Measurements from ENCODE around the gene ABAT.

ABAT gene

DNA sequence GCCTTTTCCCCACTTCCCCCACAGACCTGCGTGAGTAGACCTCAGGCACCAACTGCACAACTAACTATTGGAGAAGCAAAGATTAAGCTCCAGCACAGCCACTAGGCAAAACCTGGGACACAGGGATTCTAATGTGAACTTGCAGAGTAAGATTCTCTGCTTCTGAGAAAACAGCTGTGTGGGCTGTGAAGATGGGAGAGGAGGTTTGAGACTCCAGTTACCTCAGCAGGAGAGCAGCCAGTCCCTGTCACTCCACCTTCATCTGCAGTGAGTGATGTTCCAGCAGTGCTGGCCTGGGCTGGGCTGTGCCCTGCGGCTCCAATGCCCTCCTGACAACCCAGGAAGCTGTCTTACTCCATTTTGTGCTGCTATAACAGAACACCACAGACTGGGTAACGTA lies 18.0 kb upstream of the ABAT start:
- Histone ChIP-seq H3K27ac (ENCODE audit: low read length) (no peak overlapping the region), H2AFZ (ENCODE audit: low read length) (no peak overlapping the region), H3K9ac (ENCODE audit: low read length) (no peak overlapping the region), H3K36me3 (replicated peaks; ENCODE audit: insufficient read depth, low read length) (no peaks in the 10 kb centered on the region), H3K9me2 (replicated peaks; ENCODE audit: insufficient read depth, low read length) (no peaks in the 10 kb centered on the region), H4K20me1 (ENCODE audit: insufficient read depth, low read length) (no peaks in the 10 kb centered on the region), H3K79me2 (ENCODE audit: low read length) (no peaks in the 10 kb centered on the region), H3K4me2 (ENCODE audit: low read depth, low read length) (no peak overlapping the region), H3K27me3 (replicated peaks; ENCODE audit: insufficient read depth, low read length) (no peaks in the 10 kb centered on the region), H3K4me3 (ENCODE audit: low read length) (no peak overlapping the region), H3K4me1 (ENCODE audit: low read length) (no peaks in the 10 kb centered on the region), H3K9me3 (replicated peaks; ENCODE audit: insufficient read depth, low read length) (no peaks in the 10 kb centered on the region), H3F3A (ENCODE audit: insufficient read depth, low read length) (no peaks in the 10 kb centered on the region)
- DNase-seq: no peak
- TF ChIP-seq EZH2phosphoT487 (IDR thresholded peaks at IDR 0.05; ENCODE audit: low read length) (no peak), CTCF (IDR thresholded peaks at IDR 0.05; ENCODE audit: low read length) (no peak), EZH2 (optimal IDR thresholded peaks at IDR 0.05; ENCODE audit: low read depth, low read length) (no peak)

DNA sequence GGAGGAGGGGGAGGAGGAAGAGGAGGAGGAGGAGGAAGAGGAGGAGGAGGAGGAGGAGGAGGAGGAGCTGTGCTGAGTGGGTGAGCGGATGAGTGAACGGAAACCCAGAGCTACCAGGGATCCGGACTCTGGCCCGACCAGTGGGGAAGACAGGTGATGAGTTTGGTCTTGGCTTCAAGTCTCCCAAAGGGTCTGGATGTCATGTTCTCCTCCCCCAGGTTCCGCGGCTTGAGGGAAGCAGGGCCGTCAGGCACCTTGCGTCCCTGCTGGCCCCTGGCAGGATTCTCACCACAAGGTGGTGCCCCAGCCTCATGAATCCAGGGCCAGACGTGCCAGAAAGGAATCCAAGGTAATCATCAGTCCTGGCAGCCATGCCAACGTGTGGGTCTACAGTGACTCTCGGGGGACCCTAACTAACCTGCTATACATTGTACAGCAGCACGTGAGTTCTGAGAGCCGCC lies 13.5 kb upstream of the ABAT start:
- H3K79me2 ChIP-seq (ENCODE audit: low read length): no peaks in the 10 kb centered on the region
- peak; percentile 49 for DNase-seq
- H2AFZ ChIP-seq (ENCODE audit: low read length): no peak overlapping the region
- no peak overlapping the region for H3K27ac ChIP-seq (ENCODE audit: low read length)
- H3K27me3 ChIP-seq (replicated peaks; ENCODE audit: insufficient read depth, low read length): no peaks in the 10 kb centered on the region
- H3K9me3 ChIP-seq (replicated peaks; ENCODE audit: insufficient read depth, low read length): no peaks in the 10 kb centered on the region
- no peaks in the 10 kb centered on the region for H4K20me1 ChIP-seq (ENCODE audit: insufficient read depth, low read length)
- no peak overlapping the region for H3K9ac ChIP-seq (ENCODE audit: low read length)
- H3K9me2 ChIP-seq (replicated peaks; ENCODE audit: insufficient read depth, low read length): no peaks in the 10 kb centered on the region
- H3K4me2 ChIP-seq (ENCODE audit: low read depth, low read length): no peak overlapping the region
- no peaks in the 10 kb centered on the region for H3K4me1 ChIP-seq (ENCODE audit: low read length)
- no peak for TF ChIP-seq EZH2phosphoT487 (IDR thresholded peaks at IDR 0.05; ENCODE audit: low read length)
- TF ChIP-seq CTCF (IDR thresholded peaks at IDR 0.05; ENCODE audit: low read length): peak; percentile 64
- TF ChIP-seq EZH2 (optimal IDR thresholded peaks at IDR 0.05; ENCODE audit: low read depth, low read length): no peak
- no peaks in the 10 kb centered on the region for H3F3A ChIP-seq (ENCODE audit: insufficient read depth, low read length)
- no peaks in the 10 kb centered on the region for H3K36me3 ChIP-seq (replicated peaks; ENCODE audit: insufficient read depth, low read length)
- no peak overlapping the region for H3K4me3 ChIP-seq (ENCODE audit: low read length)

- Histone ChIP-seq H3K27ac (ENCODE audit: low read length) (no peak overlapping the region), H3K4me3 (ENCODE audit: low read length) (no peak overlapping the region), H3K9me2 (replicated peaks; ENCODE audit: insufficient read depth, low read length) (no peaks in the 10 kb centered on the region), H3K27me3 (replicated peaks; ENCODE audit: insufficient read depth, low read length) (no peaks in the 10 kb centered on the region), H3K9ac (ENCODE audit: low read length) (no peak overlapping the region), H3K4me2 (ENCODE audit: low read depth, low read length) (no peak overlapping the region), H3K9me3 (replicated peaks; ENCODE audit: insufficient read depth, low read length) (no peaks in the 10 kb centered on the region), H3K79me2 (ENCODE audit: low read length) (no peaks in the 10 kb centered on the region), H3K4me1 (ENCODE audit: low read length) (no peaks in the 10 kb centered on the region), H4K20me1 (ENCODE audit: insufficient read depth, low read length) (no peaks in the 10 kb centered on the region), H2AFZ (ENCODE audit: low read length) (no peak overlapping the region), H3K36me3 (replicated peaks; ENCODE audit: insufficient read depth, low read length) (no peaks in the 10 kb centered on the region), H3F3A (ENCODE audit: insufficient read depth, low read length) (no peaks in the 10 kb centered on the region)
- DNase-seq: no peak
- TF ChIP-seq EZH2 (optimal IDR thresholded peaks at IDR 0.05; ENCODE audit: low read depth, low read length) (no peak), EZH2phosphoT487 (IDR thresholded peaks at IDR 0.05; ENCODE audit: low read length) (no peak), CTCF (IDR thresholded peaks at IDR 0.05; ENCODE audit: low read length) (no peak)
Measured at GRCh38 chr16:8661703-8662102, 12.7 kb upstream of the ABAT start.
